Measurements from ENCODE around the gene CEP68. TPM values are rescaled to one million over a fixed set of nuclear protein-coding genes. Genes with fewer than 3 reads are reported as not detected.

The CEP68 gene
- total RNA-seq, 1 donor from 2014 or later: 6.8 TPM

GRCh38 chr2:65133626-65134025 is 77.4 kb downstream of the CEP68 start:
- ATAC-seq: no peak

DNA sequence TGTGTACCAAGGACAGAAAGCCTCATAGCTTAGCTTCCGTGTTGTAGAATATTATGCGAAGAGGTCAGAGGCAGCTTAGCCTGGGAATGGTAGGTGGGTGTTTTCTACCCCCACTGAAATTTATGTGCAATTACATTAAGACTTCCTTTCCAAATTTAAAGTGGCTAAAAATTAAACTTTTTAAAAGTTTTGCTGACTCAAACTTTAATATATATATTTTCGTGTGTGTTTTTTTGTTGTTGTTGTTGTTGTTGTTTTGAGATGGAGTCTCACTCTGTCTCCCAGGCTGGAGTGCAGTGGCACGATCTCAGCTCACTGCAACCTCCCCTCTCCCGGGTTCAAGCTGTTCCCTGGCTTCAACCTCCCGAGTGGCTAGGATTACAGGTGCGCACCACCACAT is 77.9 kb downstream of the CEP68 start:
- ATAC-seq: no peak

- ATAC-seq: no peak
These were observed 80.0 kb downstream of the CEP68 start for GRCh38 chr2:65136253-65136652.

Other genes starting within 250 kb of the CEP68 start
- gene SLC1A4, start 67.0 kb upstream of the CEP68 start, total RNA-seq: 12.6 TPM
- 113 TPM for gene RAB1A, start 73.7 kb downstream of the CEP68 start, total RNA-seq
- gene ACTR2, start 171.4 kb downstream of the CEP68 start, total RNA-seq: 177 TPM